OCI-LY7 (cell line): ENCODE data around the gene SOX5.

Experiments
- CTCF ChIP-seq: fragments of 200-600 bp; sonication (generic); conservative IDR thresholded peaks from 2 replicates; pipeline ENCODE4 v1.5.1; 2014; ENCODE audit warnings: mild to moderate bottlenecking, antibody characterized with exemption, low read length, moderate library complexity, mixed read lengths
- EZH2phosphoT487 ChIP-seq: fragments of 200-600 bp; sonication (generic); IDR thresholded peaks from 2 replicates; pipeline ENCODE4 v1.6.1; 2018; ENCODE audit warnings: low read depth, borderline replicate concordance, mild to moderate bottlenecking, mixed run types, antibody characterized with exemption, low read length, moderate library complexity, mixed read lengths

GRCh38 chr12:23546756-23547155 is 402.7 kb downstream of the SOX5 start:
- no peak for TF ChIP-seq CTCF
- no peak for TF ChIP-seq EZH2phosphoT487
